Activated gamma-delta T cell treated with Interleukin-2 at 50 U/mL for 16 hours (primary cell): ENCODE results near the gene RDH16.
"Not testable (repeated sequence)": the region's sequence is repeated elsewhere in the genome, so short reads cannot be mapped to it uniquely, and the experiment has no call there.

Experiments
- DNase-seq: peaks from one replicate; pipeline ENCODE4 v3.0.0-alpha.2; 2020

The RDH16 gene

DNA sequence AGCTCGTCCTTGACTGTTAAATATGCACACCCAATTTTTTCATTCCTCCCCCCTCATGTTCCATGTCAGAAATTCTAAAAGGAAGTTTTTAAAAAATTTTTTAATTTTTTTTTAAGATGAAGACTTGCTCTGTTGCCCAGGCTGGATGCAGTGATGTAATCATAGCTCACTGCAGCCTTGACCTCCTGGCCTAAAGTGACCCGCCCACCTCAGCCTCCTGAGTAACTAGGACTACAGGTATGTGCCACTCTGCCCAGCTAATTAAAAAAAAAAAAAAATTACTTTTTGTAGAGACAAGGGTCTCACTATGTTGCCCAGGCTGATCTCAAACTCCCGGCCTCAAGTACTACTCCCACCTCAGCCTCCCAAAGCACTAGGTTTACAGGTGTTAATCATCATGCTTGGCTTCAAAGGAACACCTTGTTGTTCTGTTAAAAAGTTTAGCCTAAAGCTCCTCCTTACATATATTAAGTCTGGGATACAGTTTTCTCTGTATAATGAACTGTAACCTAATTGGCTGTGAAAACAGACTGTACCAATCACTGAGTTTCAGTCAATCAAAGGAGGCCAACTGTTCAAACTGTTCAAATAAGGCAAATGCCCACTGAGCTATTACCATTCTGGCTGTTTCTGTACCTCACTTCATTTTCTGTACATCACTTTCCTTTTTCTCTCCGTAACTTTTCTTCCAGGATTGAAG lies 41.0 kb downstream of the RDH16 start:
- DNase-seq = no peak

DNA sequence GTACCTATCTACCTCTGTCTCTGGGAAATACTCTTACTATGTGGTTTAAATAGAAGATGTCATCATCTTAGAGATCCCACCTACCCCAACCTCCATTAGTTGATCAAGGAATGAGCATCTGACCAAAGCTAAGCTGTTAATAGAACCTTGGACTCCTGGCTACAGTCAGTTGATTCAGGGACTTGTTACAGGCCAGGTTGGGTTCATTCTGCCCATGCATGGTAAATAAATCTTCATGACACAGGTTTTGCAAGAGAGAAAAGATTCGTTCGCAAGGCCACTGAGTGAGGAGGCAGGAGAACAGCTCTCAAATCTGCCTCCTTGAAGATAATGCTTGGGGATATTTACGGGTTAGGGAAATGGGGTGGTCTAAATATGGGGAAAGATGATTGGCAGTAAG lies 42.7 kb downstream of the RDH16 start:
- no peak for DNase-seq

DNA sequence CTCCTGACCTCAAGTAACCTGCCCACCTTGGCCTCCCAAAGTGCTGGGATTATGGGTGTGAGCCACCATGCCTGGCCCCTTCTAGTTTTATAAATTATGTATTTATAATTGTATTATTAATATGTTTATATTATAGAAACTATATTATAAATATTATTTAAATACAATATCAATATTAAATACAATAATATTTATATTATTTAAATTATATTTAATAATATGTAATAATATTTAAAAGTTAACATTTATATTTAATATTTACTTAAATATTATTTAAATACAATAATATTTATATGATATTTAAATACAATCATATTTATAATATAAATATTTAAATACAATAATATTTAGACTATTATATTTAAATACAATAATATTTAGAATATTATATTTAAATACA lies 43.2 kb downstream of the RDH16 start:
- no peak for DNase-seq

DNA sequence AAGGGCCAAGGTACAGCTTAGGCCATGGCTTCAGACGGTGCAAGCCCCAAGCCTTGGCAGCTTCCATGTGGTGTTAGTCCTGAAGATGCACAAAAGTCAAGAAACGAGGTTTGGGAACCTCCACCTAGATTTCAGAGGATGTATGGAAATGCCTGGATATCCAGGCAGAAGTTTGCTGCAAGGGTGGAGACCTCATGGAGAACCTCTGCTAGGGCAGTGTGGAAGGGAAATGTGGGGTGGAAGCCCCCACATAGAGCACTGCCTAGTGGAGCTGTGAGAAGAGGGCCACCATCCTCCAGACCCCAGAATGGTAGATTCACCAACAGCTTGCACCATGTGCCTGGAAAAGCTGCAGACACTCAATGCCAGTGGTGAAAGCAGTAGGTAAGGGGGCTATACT lies 48.0 kb downstream of the RDH16 start:
- DNase-seq = not testable (repeated sequence)

DNA sequence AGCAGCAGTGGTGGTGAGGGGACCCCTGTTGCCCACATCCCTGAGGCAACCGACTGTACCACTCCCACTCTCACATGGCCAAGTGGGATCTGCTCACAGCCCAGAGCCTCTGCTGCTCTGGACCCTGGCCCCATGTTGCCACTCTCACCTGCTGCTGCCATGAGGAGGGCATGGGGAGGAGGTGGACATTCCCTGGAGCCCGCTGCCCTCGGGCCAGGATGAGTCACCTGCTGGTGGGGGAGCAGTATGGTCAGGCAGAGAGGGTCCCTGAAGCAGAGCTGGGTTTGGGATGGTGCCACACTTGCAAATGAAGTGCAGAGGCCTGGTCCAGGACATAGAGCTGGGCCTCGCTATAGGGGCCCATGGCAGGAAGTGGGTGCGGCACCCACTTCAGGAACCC lies 49.3 kb downstream of the RDH16 start:
- DNase-seq = no peak

DNA sequence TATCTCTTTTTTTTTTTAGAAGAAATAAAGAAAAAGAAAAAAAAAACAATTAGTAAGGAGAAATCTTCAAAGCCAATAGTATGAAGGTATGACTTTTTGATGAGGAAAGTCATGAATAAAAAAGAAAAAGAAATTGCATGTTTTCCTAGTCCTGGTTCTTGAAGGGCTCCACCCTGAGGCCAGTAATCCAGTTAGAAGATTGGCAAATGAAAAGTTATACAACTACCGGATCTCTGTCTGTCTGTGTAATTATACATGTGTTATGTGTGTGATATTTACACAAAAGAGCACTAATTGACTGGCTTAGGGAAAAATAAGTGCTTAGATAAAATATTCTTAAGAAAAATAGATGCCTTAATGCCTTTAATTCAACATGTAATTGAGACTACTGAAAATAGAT lies 51.6 kb downstream of the RDH16 start:
- DNase-seq = no peak

DNA sequence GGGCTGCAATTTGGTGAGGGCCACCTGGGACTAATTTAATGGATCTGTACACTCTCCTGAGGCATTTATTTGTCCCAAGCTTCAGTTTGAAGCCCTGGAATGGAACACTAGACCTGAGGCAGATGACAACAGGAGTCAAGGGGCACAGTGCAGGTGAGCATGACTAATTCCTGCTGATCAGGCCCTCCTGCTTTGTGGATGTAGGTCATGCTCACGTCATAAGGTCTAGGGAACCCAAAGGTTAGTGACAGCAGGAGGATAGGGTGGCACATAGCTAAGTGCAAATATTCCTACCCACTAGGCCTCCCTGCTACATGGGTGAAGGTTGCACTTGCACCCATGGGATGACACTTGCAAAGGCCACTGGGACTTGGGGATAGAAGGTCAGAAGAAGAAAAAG lies 54.0 kb downstream of the RDH16 start:
- DNase-seq = no peak
